ENCODE results near the gene SMC6. TPM values are rescaled to one million over a fixed set of nuclear protein-coding genes. Genes with fewer than 3 reads are reported as not detected.

Gene SMC6
- total RNA-seq, 1 donor from 2014 or later = 33.6 TPM

GRCh38 chr2:17646081-17646554, 107.5 kb downstream of the SMC6 start:
- peak; percentile 52 for DNase-seq (ENCODE audit: low read depth, low spot score)
- Mint-ChIP-seq H3K27ac (ENCODE audit: unreplicated experiment) (no peak overlapping the region), H3K4me3 (no peak overlapping the region), H3K9me3 (no peaks in the 10 kb centered on the region), H3K27me3 (ENCODE audit: low read depth) (no peaks in the 10 kb centered on the region), H3K36me3 (ENCODE audit: low read depth) (peaks cover 6% of the 10 kb centered on the region), H3K4me1 (peaks cover 8% of the 10 kb centered on the region)
- TF ChIP-seq, protein P1, sequence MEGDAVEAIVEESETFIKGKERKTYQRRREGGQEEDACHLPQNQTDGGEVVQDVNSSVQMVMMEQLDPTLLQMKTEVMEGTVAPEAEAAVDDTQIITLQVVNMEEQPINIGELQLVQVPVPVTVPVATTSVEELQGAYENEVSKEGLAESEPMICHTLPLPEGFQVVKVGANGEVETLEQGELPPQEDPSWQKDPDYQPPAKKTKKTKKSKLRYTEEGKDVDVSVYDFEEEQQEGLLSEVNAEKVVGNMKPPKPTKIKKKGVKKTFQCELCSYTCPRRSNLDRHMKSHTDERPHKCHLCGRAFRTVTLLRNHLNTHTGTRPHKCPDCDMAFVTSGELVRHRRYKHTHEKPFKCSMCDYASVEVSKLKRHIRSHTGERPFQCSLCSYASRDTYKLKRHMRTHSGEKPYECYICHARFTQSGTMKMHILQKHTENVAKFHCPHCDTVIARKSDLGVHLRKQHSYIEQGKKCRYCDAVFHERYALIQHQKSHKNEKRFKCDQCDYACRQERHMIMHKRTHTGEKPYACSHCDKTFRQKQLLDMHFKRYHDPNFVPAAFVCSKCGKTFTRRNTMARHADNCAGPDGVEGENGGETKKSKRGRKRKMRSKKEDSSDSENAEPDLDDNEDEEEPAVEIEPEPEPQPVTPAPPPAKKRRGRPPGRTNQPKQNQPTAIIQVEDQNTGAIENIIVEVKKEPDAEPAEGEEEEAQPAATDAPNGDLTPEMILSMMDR (conservative IDR thresholded peaks at IDR 0.05) = peak; percentile 81

- no peak for DNase-seq (ENCODE audit: low read depth, low spot score)
- TF ChIP-seq, protein P1 (conservative IDR thresholded peaks at IDR 0.05) = no peak
- no peaks in the 10 kb centered on the region for H3K27me3 Mint-ChIP-seq (ENCODE audit: low read depth)
- H3K9me3 Mint-ChIP-seq = no peaks in the 10 kb centered on the region
- peaks cover 6% of the 10 kb centered on the region for H3K36me3 Mint-ChIP-seq (ENCODE audit: low read depth)
- H3K27ac Mint-ChIP-seq (ENCODE audit: unreplicated experiment) = peak overlapping the region; percentile 28
- H3K4me3 Mint-ChIP-seq = no peak overlapping the region
- H3K4me1 Mint-ChIP-seq = peaks cover 8% of the 10 kb centered on the region
These were observed 108.5 kb downstream of the SMC6 start for GRCh38 chr2:17644997-17645720.

DNA sequence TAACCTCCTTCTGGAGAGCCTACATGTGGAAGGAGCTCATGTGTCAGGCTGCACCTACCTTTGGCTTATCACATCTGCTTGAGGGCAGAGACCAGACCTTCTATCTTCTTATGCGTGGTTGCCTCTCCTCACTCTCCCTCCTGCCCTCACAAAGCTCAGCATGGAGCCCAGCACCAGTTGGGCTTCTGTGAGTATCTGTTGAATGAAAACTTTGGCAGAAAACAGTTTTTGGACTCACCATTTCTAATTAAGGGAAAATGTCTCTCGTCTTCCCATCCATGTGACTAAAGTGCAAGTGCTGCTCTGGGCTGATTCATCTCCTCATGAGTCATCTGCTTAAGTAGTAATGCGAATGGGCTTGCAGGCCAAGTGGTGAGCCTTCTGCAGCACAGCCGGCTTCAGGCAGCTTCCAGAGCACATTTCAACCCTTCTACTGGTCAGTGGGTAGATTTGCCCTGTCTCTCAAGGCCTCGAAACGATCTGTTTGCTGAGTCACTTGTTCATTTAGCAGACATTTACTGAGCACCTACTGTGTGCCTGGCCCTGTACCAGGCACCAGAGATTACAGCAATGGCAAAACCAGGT, 110.5 kb downstream of the SMC6 start:
- Mint-ChIP-seq H3K27me3 (ENCODE audit: low read depth) (no peaks in the 10 kb centered on the region), H3K4me1 (peaks cover 8% of the 10 kb centered on the region), H3K36me3 (ENCODE audit: low read depth) (peaks cover 6% of the 10 kb centered on the region), H3K27ac (ENCODE audit: unreplicated experiment) (peak overlapping the region; percentile 88), H3K9me3 (no peaks in the 10 kb centered on the region), H3K4me3 (no peak overlapping the region)
- no peak for DNase-seq (ENCODE audit: low read depth, low spot score)
- TF ChIP-seq, protein P1 (conservative IDR thresholded peaks at IDR 0.05) = no peak

GRCh38 chr2:17640406-17640805, 113.2 kb downstream of the SMC6 start:
- Mint-ChIP-seq H3K27me3 (ENCODE audit: low read depth) (no peaks in the 10 kb centered on the region), H3K4me1 (peaks cover 13% of the 10 kb centered on the region), H3K9me3 (no peaks in the 10 kb centered on the region), H3K27ac (ENCODE audit: unreplicated experiment) (no peak overlapping the region), H3K4me3 (no peak overlapping the region), H3K36me3 (ENCODE audit: low read depth) (peaks cover 6% of the 10 kb centered on the region)
- DNase-seq (ENCODE audit: low read depth, low spot score) = no peak
- TF ChIP-seq, protein P1 (conservative IDR thresholded peaks at IDR 0.05) = no peak

- Mint-ChIP-seq H3K9me3 (no peaks in the 10 kb centered on the region), H3K36me3 (ENCODE audit: low read depth) (peaks cover 5% of the 10 kb centered on the region), H3K4me1 (peaks cover 13% of the 10 kb centered on the region), H3K27me3 (ENCODE audit: low read depth) (no peaks in the 10 kb centered on the region), H3K27ac (ENCODE audit: unreplicated experiment) (peak overlapping the region; percentile 57), H3K4me3 (no peak overlapping the region)
- TF ChIP-seq, protein P1 (conservative IDR thresholded peaks at IDR 0.05) = no peak
- no peak for DNase-seq (ENCODE audit: low read depth, low spot score)
These were observed 115.3 kb downstream of the SMC6 start for GRCh38 chr2:17638196-17638743.
